H1 (cell line): ENCODE data around the gene BCL2L11. TPM values are rescaled to one million over a fixed set of nuclear protein-coding genes. Genes with fewer than 3 reads are reported as not detected.

Experiments used
- CTCF ChIA-PET: fragments of 300-600 bp; sonication (Branson Sonifier 250); formaldehyde crosslinking; loops from one replicate; lab custom pipeline; 2021; ENCODE audit not compliant: partially characterized antibody; lab: Charles Lee
- POLR2A ChIA-PET: fragments of 300-600 bp; sonication (Branson Sonifier 250); formaldehyde crosslinking; loops from one replicate; lab custom pipeline; 2021; ENCODE audit warnings: inconsistent platforms; ENCODE audit not compliant: partially characterized antibody; lab: Charles Lee
- DNase-seq, 2 experiments: peaks; one replicate each; pipeline versions ENCODE4 v3.0.0 to v3.0.0-alpha.2; 2010 to 2022; ENCODE audit warnings: low spot score in 2 of 2, low read depth in 1 of 2, mixed read lengths in 1 of 2
- FAIRE-seq: peaks from 2 replicates; lab custom pipeline; 2011; peaks lifted over from hg19 to GRCh38; lab: Jason Lieb, UNC
- H2AFZ ChIP-seq: 2 replicates; pipeline ENCODE4 v1.8.1; 2012; ENCODE audit warnings: low read length, inconsistent platforms
- H2AK5ac ChIP-seq: 2 replicates; pipeline ENCODE4 v1.6.1; 2013; ENCODE audit warnings: low read depth, low read length
- H2BK120ac ChIP-seq: replicated peaks from 2 replicates; pipeline ENCODE3; 2013; ENCODE audit warnings: low read depth, low read length, inconsistent platforms
- H2BK12ac ChIP-seq: 2 replicates; pipeline ENCODE4 v1.6.1; 2013; ENCODE audit warnings: low read depth, low read length
- H2BK15ac ChIP-seq: 2 replicates; pipeline ENCODE4 v1.6.1; 2013; ENCODE audit warnings: low read length
- H2BK20ac ChIP-seq: 2 replicates; pipeline ENCODE4 v1.6.1; 2013; ENCODE audit warnings: low read length
- H2BK5ac ChIP-seq: 2 replicates; pipeline ENCODE4 v1.6.1; 2013; ENCODE audit warnings: low read depth, low read length
- H3K14ac ChIP-seq: 2 replicates; pipeline ENCODE4 v1.6.1; 2013; ENCODE audit warnings: inconsistent platforms; ENCODE audit not compliant: insufficient read length
- H3K18ac ChIP-seq: 2 replicates; pipeline ENCODE4 v1.6.1; 2013; ENCODE audit warnings: low read length; ENCODE audit errors: extremely low read depth
- H3K23ac ChIP-seq: 2 replicates; pipeline ENCODE4 v1.6.1; 2013; ENCODE audit warnings: inconsistent platforms; ENCODE audit not compliant: insufficient read length
- H3K23me2 ChIP-seq: 2 replicates; pipeline ENCODE4 v1.6.1; 2013; ENCODE audit warnings: low read depth, low read length
- H3K27ac ChIP-seq: 2 replicates; pipeline ENCODE4 v1.6.1; 2011; ENCODE audit warnings: low read depth, low read length, inconsistent platforms
- H3K27me3 ChIP-seq, 4 experiments: replicated peaks in 1 of 4; 1 replicate in 1 of 4; 2 replicates in 3 of 4; pipeline versions ENCODE4 v1.6.1 to v1.8.1; 2011 to 2013; ENCODE audit warnings: low read length in 3 of 4, mild to moderate bottlenecking in 3 of 4, inconsistent platforms in 2 of 4, mixed read lengths in 2 of 4, moderate library complexity in 1 of 4; ENCODE audit not compliant: control insufficient read depth in 3 of 4, insufficient read depth in 3 of 4; ENCODE audit errors: extremely low read depth in 1 of 4
- H3K36me3 ChIP-seq, 4 experiments: 2 replicates each; pipeline versions ENCODE4 v1.6.1 to v1.8.1; 2011 to 2013; ENCODE audit warnings: mild to moderate bottlenecking in 4 of 4, low read length in 3 of 4, moderate library complexity in 2 of 4, control low read depth in 1 of 4, inconsistent platforms in 1 of 4; ENCODE audit not compliant: insufficient read depth in 4 of 4, control insufficient read depth in 2 of 4
- H3K4ac ChIP-seq: replicated peaks from 2 replicates; pipeline ENCODE3; 2013; ENCODE audit warnings: low read length, low read depth, mixed read lengths, inconsistent platforms; ENCODE audit not compliant: insufficient read length
- H3K4me1 ChIP-seq, 4 experiments: replicated peaks in 1 of 4; 1 replicate in 1 of 4; 2 replicates in 3 of 4; pipeline versions ENCODE4 v1.6.1 to v1.8.1; 2011 to 2013; ENCODE audit warnings: low read length in 3 of 4, inconsistent platforms in 2 of 4, mixed read lengths in 1 of 4; ENCODE audit not compliant: insufficient read depth in 4 of 4, control insufficient read depth in 3 of 4
- H3K4me2 ChIP-seq, 2 experiments: 2 replicates each; pipeline versions ENCODE4 v1.6.1 to v1.8.1; 2011 to 2013; ENCODE audit warnings: low read depth in 2 of 2, low read length in 2 of 2, control low read depth in 1 of 2, inconsistent platforms in 1 of 2, mild to moderate bottlenecking in 1 of 2; ENCODE audit not compliant: insufficient read depth in 1 of 2
- H3K4me3 ChIP-seq, 4 experiments: fragments of 200-600, 300-600 bp in 1 of 4; sonication (generic), shearing (Covaris generic), sonication (Bioruptor Twin) in 1 of 4; 2 replicates each; pipeline versions ENCODE4 v1.5.1 to v1.8.1; 2011 to 2016; ENCODE audit warnings: low read length in 4 of 4, low read depth in 3 of 4, control low read depth in 2 of 4, inconsistent platforms in 2 of 4, mild to moderate bottlenecking in 2 of 4, mixed read lengths in 1 of 4, moderate library complexity in 1 of 4; ENCODE audit not compliant: insufficient read depth in 2 of 4; ENCODE audit errors: extremely low read depth in 1 of 4
- H3K56ac ChIP-seq: replicated peaks from 2 replicates; pipeline ENCODE3; 2013; ENCODE audit warnings: low read depth, mild to moderate bottlenecking, mixed read lengths, low read length, inconsistent platforms; ENCODE audit not compliant: insufficient read length
- H3K79me1 ChIP-seq: 2 replicates; pipeline ENCODE4 v1.6.1; 2013; ENCODE audit warnings: low read depth, low read length, control low read depth
- H3K79me2 ChIP-seq, 2 experiments: 2 replicates each; pipeline versions ENCODE4 v1.6.1 to v1.8.1; 2012 to 2013; ENCODE audit warnings: low read length in 2 of 2, mild to moderate bottlenecking in 2 of 2, inconsistent platforms in 1 of 2; ENCODE audit not compliant: insufficient read depth in 2 of 2, control insufficient read depth in 1 of 2
- H3K9ac ChIP-seq, 4 experiments: replicated peaks in 1 of 4; 1 replicate in 1 of 4; 2 replicates in 3 of 4; pipeline versions ENCODE4 v1.6.1 to v1.8.1; 2011 to 2013; ENCODE audit warnings: low read depth in 3 of 4, low read length in 3 of 4, control low read depth in 2 of 4, mild to moderate bottlenecking in 2 of 4, moderate library complexity in 2 of 4, inconsistent platforms in 1 of 4; ENCODE audit errors: extremely low read depth in 1 of 4
- H3K9me3 ChIP-seq, 2 experiments: 2 replicates each; pipeline versions ENCODE4 v1.6.1 to v1.8.1; 2012 to 2013; ENCODE audit warnings: mild to moderate bottlenecking in 2 of 2, moderate library complexity in 2 of 2, control low read depth in 1 of 2, inconsistent platforms in 1 of 2, low read depth in 1 of 2, low read length in 1 of 2, mixed read lengths in 1 of 2; ENCODE audit not compliant: insufficient read depth in 2 of 2
- H4K20me1 ChIP-seq, 2 experiments: replicated peaks in 1 of 2; 2 replicates each; pipeline versions ENCODE3 to v1.8.1; 2011 to 2013; ENCODE audit warnings: inconsistent platforms in 2 of 2, low read length in 2 of 2, mild to moderate bottlenecking in 1 of 2; ENCODE audit not compliant: insufficient read depth in 2 of 2, control insufficient read depth in 1 of 2
- H4K5ac ChIP-seq: 2 replicates; pipeline ENCODE4 v1.6.1; 2013; ENCODE audit warnings: low read length, low read depth, mixed read lengths, inconsistent platforms; ENCODE audit not compliant: insufficient read length
- H4K8ac ChIP-seq: 2 replicates; pipeline ENCODE4 v1.8.0; 2013; ENCODE audit warnings: mild to moderate bottlenecking, moderate library complexity, low read length, inconsistent platforms; ENCODE audit not compliant: insufficient read depth; ENCODE audit errors: extremely low read depth
- H4K91ac ChIP-seq: replicated peaks from 2 replicates; pipeline ENCODE3; 2013; ENCODE audit warnings: low read length, mixed read lengths, inconsistent platforms; ENCODE audit not compliant: insufficient read length
- ASH2L ChIP-seq: fragments of 200-600, 300-600 bp; sonication (generic); IDR thresholded peaks from one replicate; pipeline ENCODE4 v1.7.1; 2017; ENCODE audit warnings: low read length
- ATF3 ChIP-seq: IDR thresholded peaks from 2 replicates; pipeline ENCODE4 v1.6.1; 2011; ENCODE audit warnings: low read depth, mild to moderate bottlenecking, low read length; ENCODE audit not compliant: insufficient read depth
- E2F6 ChIP-seq: IDR thresholded peaks from 2 replicates; pipeline ENCODE4 v1.6.1; 2012; ENCODE audit warnings: inconsistent platforms
- EP300 ChIP-seq, 2 experiments: IDR thresholded peaks; 1 replicate in 1 of 2; 2 replicates in 1 of 2; pipeline ENCODE4 v1.6.1; 2011 to 2012; ENCODE audit warnings: low read depth in 2 of 2, low read length in 2 of 2, mild to moderate bottlenecking in 2 of 2, borderline replicate concordance in 1 of 2, inconsistent platforms in 1 of 2, moderate library complexity in 1 of 2
- EZH2 ChIP-seq: fragments of 200-600 bp; sonication (generic); IDR thresholded peaks from 2 replicates; pipeline ENCODE4 v1.7.1; 2012; ENCODE audit warnings: low read depth, mild to moderate bottlenecking, moderate library complexity, low read length, inconsistent platforms; ENCODE audit not compliant: severe bottlenecking
- POLR2AphosphoS5 ChIP-seq: IDR thresholded peaks from 2 replicates; pipeline ENCODE4 v1.6.1; 2011; ENCODE audit warnings: low read depth, low read length
- POU5F1 ChIP-seq: IDR thresholded peaks from 2 replicates; pipeline ENCODE4 v1.6.1; 2011; ENCODE audit warnings: low read depth, mild to moderate bottlenecking, low read length, moderate library complexity
- RNF2 ChIP-seq: fragments of 200-900, 300-1000 bp; sonication (generic); IDR thresholded peaks from 2 replicates; pipeline ENCODE4 v1.7.1; 2016; ENCODE audit warnings: borderline replicate concordance, low read depth, mild to moderate bottlenecking, antibody characterized with exemption, low read length; ENCODE audit not compliant: poor library complexity, severe bottlenecking; ENCODE audit errors: missing control alignments
- WGBS, 2 experiments: shearing (Covaris generic) in 1 of 2; methylation state at CpG; one replicate each; pipeline versions ENCODE4 v1.1.6 to v1.1.7; 2013 to 2015; ENCODE audit warnings: low lambda C conversion rate in 2 of 2, mixed read lengths in 2 of 2, inconsistent platforms in 1 of 2, low coverage in 1 of 2, missing lambda C conversion rate in 1 of 2; ENCODE audit not compliant: insufficient replicate concordance in 2 of 2, insufficient coverage in 1 of 2, insufficient read length in 1 of 2; ENCODE audit errors: extremely low coverage in 1 of 2, missing lambda C conversion rate in 1 of 2; 5-methylcytosine and 5-hydroxymethylcytosine counted together
- polyA plus RNA-seq, 7 experiments: library from polyadenylated mRNA; depleted of rRNA in 3 of 7; stranded (reverse) in 5 of 7; unstranded in 2 of 7; fragments of >200 nt in 5 of 7; fragments of 200-250 nt in 2 of 7; gene quantifications; 1 replicate in 5 of 7; 2 replicates in 1 of 7; 4 replicates in 1 of 7; pipeline versions ENCODE4 v1.2.1 to v1.2.3, GENCODE V29; 2011 to 2013; ENCODE audit warnings: missing spikeins in 2 of 7, mixed read lengths in 2 of 7
- total RNA-seq: library from RNA; stranded (reverse); fragmentation: NEBNext Ultra II Directional; extraction: Animal tissue kit (Norgen Biotek cat#: 25700); gene quantifications from 2 replicates; pipeline ENCODE4 v1.2.1, GENCODE V29; 2021

Gene BCL2L11
- total and polyA plus RNA-seq, 2 of the 8 experiments (the other 6 are each of a cell fraction or from before 2014, with no cell fraction given) = 7.5 to 22.9 TPM

- DNase-seq (peak in 1 of 2 experiments; percentile 66), FAIRE-seq (no peak)
- WGBS, 2 experiments = 3% methylated on average over 62 of the region's 76 CpGs; no CpG with 5 or more reads in 1 of the 2 experiments
- no peak overlapping the region for H4K5ac ChIP-seq
- no peak overlapping the region for H3K23ac ChIP-seq
- H3K27me3 ChIP-seq = peaks cover 17 to 44% (median 37%) of the 10 kb centered on the region in 4 experiments; a peak in 6 of 7 replicates
- H4K8ac ChIP-seq = no peak overlapping the region
- peaks cover 0 to 29% (median 15%) of the 10 kb centered on the region in 4 experiments; a peak in 5 of 7 replicates for H3K4me1 ChIP-seq
- peak overlapping the region in 1 of 4 experiments; percentile 13; a peak in 3 of 7 replicates for H3K9ac ChIP-seq
- CTCF ChIA-PET = interaction anchor here (0.6 to 0.7 kb wide), 2 partner anchors 582 to 1862 kb away, joined by 3 read pairs; no protein-coding TSS in a partner anchor
- H3K4me3 ChIP-seq = peak overlapping the region; percentile 39 to 93 (median 52)
- no peak overlapping the region for H2BK120ac ChIP-seq
- peak overlapping the region; percentile 48 for H3K18ac ChIP-seq
- H2BK5ac ChIP-seq = no peak overlapping the region
- H3K4ac ChIP-seq = no peak overlapping the region
- H2BK12ac ChIP-seq = peak overlapping the region; percentile 90; the same call in 1 of the 2 replicates
- H3K4me2 ChIP-seq = peak overlapping the region; percentile 85 to 95
- H3K79me2 ChIP-seq = peaks cover 0 to 15% of the 10 kb centered on the region in 2 experiments; a peak in 2 of 4 replicates
- peaks cover 7 to 8% of the 10 kb centered on the region in 2 experiments for H4K20me1 ChIP-seq
- no peaks in the 10 kb centered on the region; the same call in 1 of the 2 replicates for H3K79me1 ChIP-seq
- H3K56ac ChIP-seq = no peak overlapping the region
- no peak overlapping the region for H2AK5ac ChIP-seq
- H2BK20ac ChIP-seq = no peak overlapping the region
- no peak overlapping the region for H2AFZ ChIP-seq
- H3K9me3 ChIP-seq = no peaks in the 10 kb centered on the region
- no peak overlapping the region for H4K91ac ChIP-seq
- H3K14ac ChIP-seq = no peak overlapping the region
- no peak overlapping the region for H2BK15ac ChIP-seq
- no peak overlapping the region for H3K27ac ChIP-seq
- POLR2A ChIA-PET = interaction anchor here (1.0 to 1.5 kb wide), 3 partner anchors 29 to 216 kb away, joined by 3 to 4 read pairs (median 3); no protein-coding TSS in a partner anchor
- peaks cover 46% of the 10 kb centered on the region for H3K23me2 ChIP-seq
- H3K36me3 ChIP-seq = peaks cover 0 to 5% (median 4%) of the 10 kb centered on the region in 4 experiments; a peak in 3 of 8 replicates
- TF ChIP-seq ATF3 (no peak), ASH2L (peak; percentile 10), E2F6 (peak; percentile 23; the same call in 1 of the 2 replicates), RNF2 (peak; percentile 88), EZH2 (peak; percentile 98), POLR2AphosphoS5 (no peak), POU5F1 (no peak), EP300 (IDR thresholded peaks at IDR 0.05; ENCODE audit: borderline replicate concordance in 1 of 2, low read depth in 2 of 2, low read length in 2 of 2) (no peak)
These were observed 1.5 kb upstream of the BCL2L11 start for GRCh38 chr2:111118981-111119821.
